Measurements from ENCODE around the gene KRTAP15-1.

The KRTAP15-1 gene, protein sequence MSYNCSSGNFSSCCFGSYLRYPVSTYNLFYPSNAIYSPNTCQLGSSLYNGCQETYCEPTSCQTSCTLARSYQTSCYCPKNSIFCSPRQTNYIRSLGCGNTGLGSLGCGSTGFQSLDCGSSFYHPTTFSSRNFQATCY

DNA sequence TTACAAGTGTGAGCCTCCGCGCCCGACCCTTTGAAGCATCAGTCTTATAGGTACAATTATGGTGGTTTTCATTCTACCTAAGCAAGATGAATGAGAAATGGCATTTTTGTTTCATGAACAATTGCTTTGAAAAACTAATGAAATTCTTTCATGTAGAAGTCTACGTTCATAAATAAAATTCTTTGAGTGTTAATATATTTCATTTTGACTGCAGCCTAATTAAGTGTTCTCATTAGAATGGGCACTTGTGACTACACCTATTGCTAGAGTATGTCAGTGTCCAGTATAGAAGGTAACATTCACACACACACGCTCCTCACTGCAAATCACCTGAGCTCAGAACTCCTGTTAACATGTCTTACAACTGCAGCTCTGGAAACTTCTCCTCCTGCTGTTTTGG lies at the start of gene KRTAP15-1:
Gene KRTAP15-1 (plus strand): TSS at position 301 of the 400 bp plus-strand sequence. CDS start 53 bp downstream, at position 354.
- in situ Hi-C loops (cut with HindIII; ENCODE audit: low sequenced_read_pairs) = no loop called here

- in situ Hi-C loops (cut with HindIII; ENCODE audit: low sequenced_read_pairs) = no loop called here
Measured at GRCh38 chr21:30391492-30392025, 48.5 kb upstream of the KRTAP15-1 start.

- in situ Hi-C loops (cut with HindIII; ENCODE audit: low sequenced_read_pairs) = no loop called here
Measured at GRCh38 chr21:30395731-30396130, 44.3 kb upstream of the KRTAP15-1 start, which contains the start of gene KRTAP13-1. TSS of gene KRTAP13-1 (plus strand) at chr21:30396031. CDS start at chr21:30396087, 56 bp downstream.

DNA sequence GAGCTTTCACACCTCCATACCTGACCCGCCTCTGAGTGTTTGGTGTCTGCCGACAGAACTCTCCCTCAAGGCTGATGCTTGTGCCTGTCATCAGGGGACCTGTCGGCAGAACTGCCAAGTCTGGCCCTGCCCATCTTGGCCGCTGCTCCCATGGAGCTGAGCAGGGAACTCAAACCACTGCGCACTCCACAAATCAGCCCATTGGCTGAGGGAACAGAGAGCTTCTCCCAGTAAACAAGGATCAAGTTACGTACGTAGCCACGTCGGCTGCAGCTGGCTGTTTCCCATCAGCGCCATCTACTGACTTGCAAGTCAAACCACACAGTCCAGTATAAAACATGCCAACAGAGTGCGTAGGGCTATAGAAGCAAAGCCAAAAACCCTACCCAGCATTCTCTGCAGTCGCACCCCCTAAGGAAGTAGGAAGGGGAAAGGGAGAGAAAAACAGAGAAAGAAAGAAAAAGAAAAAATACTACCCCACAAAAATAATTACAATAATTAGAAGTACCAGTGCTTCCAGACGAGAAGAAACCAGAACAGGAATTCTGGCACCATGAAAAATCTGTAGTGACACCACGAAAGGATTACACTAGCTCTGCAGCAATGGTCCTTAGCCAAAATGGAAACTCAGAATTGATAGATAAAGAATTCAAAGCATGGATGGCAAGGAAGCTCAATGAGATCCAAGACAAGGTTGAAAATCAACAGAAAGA lies 31.1 kb upstream of the KRTAP15-1 start:
- in situ Hi-C loops (cut with HindIII; ENCODE audit: low sequenced_read_pairs) = no loop called here

DNA sequence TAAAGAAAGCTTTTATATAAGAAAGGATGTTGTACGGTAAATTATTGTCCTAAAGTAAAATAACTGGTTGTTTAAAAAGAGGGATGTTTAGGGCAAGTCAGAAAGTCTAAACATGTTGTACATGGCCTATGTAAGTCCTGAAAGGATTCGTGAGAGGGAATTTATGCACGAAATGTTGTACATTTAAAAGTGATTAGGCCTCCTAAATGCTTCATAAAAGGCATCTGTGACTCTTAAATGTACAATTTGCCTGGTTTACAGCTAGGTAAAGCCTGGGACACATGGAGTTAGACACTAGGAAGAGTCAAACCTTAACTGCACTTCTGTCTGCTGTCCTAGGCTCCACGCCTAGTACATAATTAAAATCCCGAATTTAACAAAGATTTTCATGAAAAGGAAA lies 24.1 kb upstream of the KRTAP15-1 start:
- in situ Hi-C loops (cut with HindIII; ENCODE audit: low sequenced_read_pairs) = no loop called here

GRCh38 chr21:30425826-30426225 lies 14.2 kb upstream of the KRTAP15-1 start, which contains the start of gene KRTAP13-3:
TSS of gene KRTAP13-3 (minus strand) at chr21:30425926. CDS start at chr21:30425912, 14 bp downstream.
- in situ Hi-C loops (cut with HindIII; ENCODE audit: low sequenced_read_pairs) = no loop called here

DNA sequence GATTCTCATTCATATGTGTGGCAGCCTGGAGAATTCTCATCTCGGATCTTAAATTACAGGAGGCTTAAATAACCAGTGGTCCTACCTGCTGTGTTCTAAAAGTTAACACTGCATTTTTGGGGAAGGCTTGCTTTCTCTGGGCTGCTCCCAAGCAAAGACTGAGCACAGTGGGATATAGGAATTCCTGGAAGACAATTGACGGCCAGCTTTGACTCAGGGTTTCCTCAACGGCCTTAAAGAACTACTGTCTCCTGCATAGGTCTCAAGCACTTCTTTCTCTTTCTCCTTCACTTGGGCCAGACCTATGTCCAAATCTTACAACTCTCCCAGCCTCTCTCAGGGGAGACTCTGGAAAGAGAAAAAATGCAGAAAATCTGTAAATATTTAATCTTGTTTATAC lies 13.3 kb upstream of the KRTAP15-1 start:
- in situ Hi-C loops (cut with HindIII; ENCODE audit: low sequenced_read_pairs) = no loop called here

- in situ Hi-C loops (cut with HindIII; ENCODE audit: low sequenced_read_pairs) = no loop called here
Measured at GRCh38 chr21:30430170-30430655, 9.9 kb upstream of the KRTAP15-1 start, which contains the start of gene KRTAP13-4. TSS of gene KRTAP13-4 (plus strand) at chr21:30430220. CDS start at chr21:30430276, 56 bp downstream.

DNA sequence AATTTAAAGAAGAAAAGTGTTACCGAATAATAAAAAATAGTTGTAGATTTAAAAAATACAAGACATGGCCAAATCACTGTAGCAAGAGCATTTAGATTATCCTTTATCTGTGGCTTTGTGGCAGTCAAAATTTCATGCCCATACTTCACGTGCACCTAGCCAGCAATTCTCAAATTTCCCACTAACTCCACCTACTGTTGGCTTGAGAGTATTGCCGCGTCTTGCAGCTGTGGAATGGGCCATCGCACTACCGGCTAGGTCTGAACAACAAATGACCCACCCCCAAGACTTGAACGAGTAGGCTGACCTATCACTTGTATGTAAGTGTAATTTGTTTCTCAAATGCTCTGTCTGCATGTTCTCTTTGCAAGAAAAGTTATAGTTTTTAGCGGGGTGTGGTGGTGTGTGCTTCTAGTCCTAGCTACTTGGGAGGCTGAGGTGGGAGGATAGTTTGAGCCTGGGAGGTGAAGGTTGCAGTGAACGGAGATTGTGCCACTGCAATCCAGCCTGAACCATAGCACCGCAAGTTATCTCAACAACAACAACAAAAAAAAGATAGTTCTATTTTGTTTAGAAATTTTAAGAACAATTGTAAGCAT lies 5.9 kb upstream of the KRTAP15-1 start:
- in situ Hi-C loops (cut with HindIII; ENCODE audit: low sequenced_read_pairs) = no loop called here

DNA sequence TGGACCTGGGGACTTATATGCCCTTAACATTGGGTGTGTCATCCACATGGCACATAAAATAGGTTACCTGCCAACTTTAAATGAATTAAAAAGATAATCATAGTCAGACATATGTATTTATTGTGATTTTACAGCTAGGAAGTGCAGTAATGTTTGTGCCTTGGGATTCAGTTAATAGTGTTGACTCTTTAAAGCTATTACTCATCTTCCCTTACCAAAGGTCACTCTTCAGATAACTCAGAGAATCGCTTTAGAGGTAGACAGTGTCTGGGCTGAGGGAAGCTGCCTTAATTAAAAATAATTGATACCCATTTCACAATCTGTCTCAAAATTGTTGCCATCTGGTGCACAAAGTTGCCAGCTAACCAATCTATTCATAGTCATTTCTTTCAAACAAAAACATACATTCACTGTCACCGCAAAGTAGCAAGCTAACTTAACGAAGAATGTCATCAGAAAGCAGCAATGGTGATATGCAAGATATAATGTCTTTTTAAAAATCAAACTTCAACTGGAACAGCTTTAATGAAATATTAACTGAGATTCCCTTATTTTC lies 3.0 kb upstream of the KRTAP15-1 start:
- in situ Hi-C loops (cut with HindIII; ENCODE audit: low sequenced_read_pairs) = no loop called here

DNA sequence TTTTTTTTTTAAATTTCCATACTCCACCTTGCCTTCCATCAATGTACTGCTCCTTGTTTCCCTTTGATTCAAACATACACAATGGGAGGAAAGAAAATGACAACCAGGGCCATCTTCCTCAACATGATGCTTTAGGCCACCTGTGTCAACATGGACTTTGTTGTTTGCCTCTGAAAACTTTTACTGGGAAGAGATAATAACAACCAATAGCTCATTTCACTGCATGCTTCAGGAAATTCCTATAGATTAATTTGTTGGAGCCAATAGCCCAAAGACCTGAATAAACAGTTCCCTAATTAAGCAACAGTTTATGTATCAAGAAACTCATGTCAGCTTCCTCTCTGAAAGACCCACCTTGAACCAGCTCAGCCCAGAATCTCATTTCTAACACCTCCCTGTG lies 3.2 kb downstream of the KRTAP15-1 start:
- in situ Hi-C loops (cut with HindIII; ENCODE audit: low sequenced_read_pairs) = no loop called here

DNA sequence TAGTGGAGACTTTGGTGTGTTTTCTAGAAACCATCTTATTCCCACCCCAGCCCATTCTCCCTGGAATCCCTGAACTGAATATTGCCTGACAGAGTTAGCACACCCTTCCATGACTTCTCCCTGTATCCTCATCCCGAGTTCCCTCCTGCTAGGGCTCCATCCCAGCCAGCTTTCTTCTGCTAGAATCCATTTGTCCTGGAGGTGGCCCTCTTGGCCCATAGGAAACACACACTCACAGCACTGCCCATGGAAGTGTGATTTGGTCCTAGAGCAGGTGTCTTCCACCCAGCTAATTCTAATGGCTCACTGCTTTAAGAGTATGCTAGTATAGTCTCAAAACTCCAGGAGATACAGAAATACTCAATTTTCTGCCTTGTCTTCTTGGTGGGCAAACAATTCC lies 4.1 kb downstream of the KRTAP15-1 start:
- in situ Hi-C loops (cut with HindIII; ENCODE audit: low sequenced_read_pairs) = no loop called here

- in situ Hi-C loops (cut with HindIII; ENCODE audit: low sequenced_read_pairs) = no loop called here
Measured at GRCh38 chr21:30447056-30447455, 7.0 kb downstream of the KRTAP15-1 start.

- in situ Hi-C loops (cut with HindIII; ENCODE audit: low sequenced_read_pairs) = no loop called here
Measured at GRCh38 chr21:30448514-30448913, 8.4 kb downstream of the KRTAP15-1 start.

- in situ Hi-C loops (cut with HindIII; ENCODE audit: low sequenced_read_pairs) = no loop called here
Measured at GRCh38 chr21:30463713-30464112, 23.6 kb downstream of the KRTAP15-1 start.

GRCh38 chr21:30468900-30469714 lies 29.0 kb downstream of the KRTAP15-1 start:
- in situ Hi-C loops (cut with HindIII; ENCODE audit: low sequenced_read_pairs) = no loop called here

DNA sequence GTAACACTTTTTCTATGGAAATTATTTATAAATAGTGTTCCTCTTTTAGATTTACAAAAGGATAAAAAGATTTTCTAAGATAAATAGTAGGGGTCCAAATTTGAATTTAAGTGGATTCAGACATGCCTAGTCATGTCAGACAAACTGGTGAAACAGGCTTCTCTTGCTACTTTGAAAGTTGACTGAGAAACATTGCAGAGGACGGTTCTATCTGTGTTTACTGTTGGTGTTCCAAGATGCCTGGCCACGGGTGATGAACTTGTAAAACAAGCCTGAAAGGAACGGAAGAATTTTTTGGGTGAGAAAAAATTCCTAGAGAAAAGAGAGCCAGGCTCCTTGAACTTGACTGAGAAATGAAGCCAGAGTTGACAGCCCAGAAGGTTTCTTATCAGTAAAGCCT lies 37.9 kb downstream of the KRTAP15-1 start:
- in situ Hi-C loops (cut with HindIII; ENCODE audit: low sequenced_read_pairs) = no loop called here

GRCh38 chr21:30479259-30479658 lies 39.2 kb downstream of the KRTAP15-1 start:
- in situ Hi-C loops (cut with HindIII; ENCODE audit: low sequenced_read_pairs) = no loop called here

DNA sequence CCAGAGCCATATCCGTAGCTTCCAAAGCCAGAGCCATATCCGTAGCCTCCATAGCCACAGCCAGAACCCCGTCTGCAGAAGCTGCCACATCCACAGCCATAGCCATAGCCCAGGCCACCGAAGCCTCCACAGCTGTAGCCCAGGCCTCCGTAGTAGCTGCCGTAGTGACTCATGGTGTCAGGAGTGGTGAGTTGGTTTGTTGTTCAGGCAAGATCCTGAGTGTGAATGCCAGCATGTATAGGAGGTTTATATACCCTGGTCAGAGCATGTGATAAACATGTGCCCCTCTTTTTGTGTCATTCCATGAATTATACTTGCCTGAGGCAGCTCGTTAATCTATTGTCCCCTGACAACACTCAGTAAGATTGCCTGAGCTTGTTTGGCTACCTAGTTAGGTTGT lies 40.1 kb downstream of the KRTAP15-1 start, which contains the start of gene KRTAP19-1:
Gene KRTAP19-1 (minus strand): TSS at position 223 of the 400 bp plus-strand sequence. CDS start 50 bp downstream, at position 173.
- in situ Hi-C loops (cut with HindIII; ENCODE audit: low sequenced_read_pairs) = no loop called here

- in situ Hi-C loops (cut with HindIII; ENCODE audit: low sequenced_read_pairs) = no loop called here
Measured at GRCh38 chr21:30482130-30482529, 42.1 kb downstream of the KRTAP15-1 start.

All from endothelial cell of hepatic sinusoid (primary cell).